ENCODE data around the gene ZNF587.
"Not testable (repeated sequence)": the region's sequence is repeated elsewhere in the genome, so short reads cannot be mapped to it uniquely, and the experiment has no call there.

Gene ZNF587

GRCh38 chr19:57821501-57821900 lies 28.2 kb upstream of the ZNF587 start:
- not testable (repeated sequence) for DNase-seq

GRCh38 chr19:57823155-57823554 lies 26.5 kb upstream of the ZNF587 start:
- DNase-seq: not testable (repeated sequence)

DNA sequence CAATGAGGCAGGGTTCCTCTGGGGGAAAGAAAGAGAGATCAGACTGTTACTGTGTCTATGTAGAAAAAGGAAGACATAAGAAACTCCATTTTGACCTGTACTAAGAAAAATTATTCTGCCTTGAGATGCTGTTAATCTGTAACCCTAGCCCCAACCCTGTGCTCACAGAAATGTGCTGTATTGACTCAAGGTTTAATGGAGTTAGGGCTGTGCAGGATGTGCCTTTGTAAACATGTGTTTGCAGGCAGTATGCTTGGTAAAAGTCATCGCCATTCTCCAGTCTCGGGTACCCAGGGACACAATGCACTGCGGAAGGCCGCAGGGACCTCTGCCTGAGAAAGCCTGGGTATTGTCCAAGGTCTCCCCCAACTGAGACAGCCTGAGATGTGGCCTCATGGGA lies 26.1 kb upstream of the ZNF587 start:
- not testable (repeated sequence) for DNase-seq

DNA sequence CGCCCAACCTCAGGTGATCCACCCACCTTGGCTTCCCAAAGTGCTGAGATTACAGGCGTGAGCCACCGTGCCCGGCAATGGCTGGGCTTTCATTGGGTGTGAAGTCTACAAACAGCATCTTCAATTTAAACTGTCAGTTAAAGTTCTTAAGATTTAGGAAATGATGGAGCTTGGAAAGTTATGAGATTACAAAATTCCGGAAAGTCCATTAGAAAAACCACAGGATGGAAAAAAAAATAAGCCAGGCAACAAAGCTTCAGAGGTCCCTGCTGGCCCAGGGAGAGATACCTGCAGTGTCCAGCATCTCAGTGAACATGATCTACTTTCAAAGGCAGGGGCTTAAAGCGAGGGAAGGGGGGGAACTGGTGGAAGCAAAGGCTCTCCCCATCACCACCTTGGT lies 24.1 kb upstream of the ZNF587 start:
- DNase-seq: no peak

GRCh38 chr19:57829316-57829715 lies 20.3 kb upstream of the ZNF587 start:
- DNase-seq: no peak

GRCh38 chr19:57830071-57830602 lies 19.5 kb upstream of the ZNF587 start, which contains the start of gene ZNF587B:
ZNF587B (plus strand) TSS chr19:57830299; CDS start chr19:57830529, 230 bp downstream.
- DNase-seq: peak in 51 of 56 donors; percentile 6 to 88 (median 50)

GRCh38 chr19:57836991-57837390 lies 12.7 kb upstream of the ZNF587 start:
- DNase-seq: not testable (repeated sequence)

DNA sequence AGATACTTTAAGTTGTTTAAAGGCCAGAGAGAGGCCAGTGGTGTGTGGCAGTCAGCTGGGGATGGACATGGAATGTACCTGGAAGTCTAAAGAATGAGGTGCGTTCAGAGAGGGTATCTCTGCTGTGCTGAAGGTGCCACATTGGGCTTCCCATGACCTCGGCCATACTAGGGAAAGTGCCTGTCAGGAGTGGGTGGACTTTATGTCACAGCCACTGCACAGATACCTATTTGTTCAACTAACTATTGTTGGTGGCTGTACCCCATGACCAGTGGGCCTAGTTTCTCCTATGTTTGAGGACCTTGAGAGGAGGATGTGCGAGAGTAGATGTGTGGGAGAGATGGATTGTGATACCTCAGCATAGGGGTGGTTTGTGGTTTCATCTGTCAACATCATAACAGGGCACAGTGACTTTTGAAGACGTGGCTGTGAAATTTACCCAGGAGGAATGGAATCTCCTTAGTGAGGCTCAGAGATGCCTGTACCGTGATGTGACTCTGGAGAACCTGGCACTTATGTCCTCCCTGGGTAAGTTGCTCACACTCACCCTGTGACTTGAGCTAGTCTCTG lies 11.0 kb upstream of the ZNF587 start:
- DNase-seq: not testable (repeated sequence)

- DNase-seq: no peak
Observed at GRCh38 chr19:57841122-57841763, 8.4 kb upstream of the ZNF587 start.

- DNase-seq: not testable (repeated sequence)
Observed at GRCh38 chr19:57847164-57847563, 2.5 kb upstream of the ZNF587 start.

DNA sequence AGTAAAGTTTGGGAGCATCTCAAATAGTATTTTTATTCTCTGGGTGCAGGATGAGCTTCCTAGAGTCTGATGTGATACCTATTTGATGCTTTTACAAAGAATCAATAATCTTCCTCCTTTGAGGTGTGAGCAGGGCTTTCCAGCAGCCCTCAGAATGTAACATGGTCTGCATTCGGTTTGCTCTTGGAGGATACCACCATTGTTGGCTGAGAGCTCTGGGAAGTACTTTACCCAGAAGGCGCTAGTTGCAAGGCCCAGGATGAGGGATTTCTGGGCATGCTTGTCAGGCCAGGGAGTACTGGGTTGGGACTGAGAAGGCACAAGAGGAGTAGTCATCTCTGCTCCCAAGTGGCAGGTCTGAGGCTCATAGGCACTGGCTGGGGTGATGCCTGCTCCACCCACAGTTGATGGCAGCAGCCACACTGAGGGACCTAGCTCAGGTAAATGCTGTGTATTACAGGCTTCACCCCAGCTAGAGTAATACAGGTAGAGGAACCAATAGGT lies 445 bp upstream of the ZNF587 start:
- not testable (repeated sequence) for DNase-seq

DNA sequence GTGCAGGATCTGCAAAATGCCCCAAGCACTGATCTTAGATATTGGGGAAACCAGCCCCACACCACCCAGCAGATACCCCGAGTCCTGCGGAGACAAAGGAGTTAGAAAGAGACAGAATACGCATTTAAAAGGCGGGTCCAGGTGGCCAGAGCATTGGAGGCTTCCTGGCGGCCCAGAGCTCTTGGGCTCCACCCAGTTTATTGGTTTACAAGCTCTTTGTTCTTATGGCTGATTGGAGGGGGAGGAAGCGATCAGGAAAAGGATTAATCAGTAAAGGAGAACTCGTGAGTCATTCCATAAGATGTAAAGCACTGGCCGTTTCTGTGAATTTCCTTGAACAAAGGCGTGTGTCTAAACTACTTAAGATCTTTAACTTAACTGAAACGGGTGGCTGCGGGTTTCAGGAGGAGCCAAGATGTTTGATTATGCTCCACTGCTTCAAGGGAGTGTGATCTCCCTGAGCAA lies 926 bp downstream of the ZNF587 start:
- DNase-seq: no peak

GRCh38 chr19:57851812-57852603 lies 2.3 kb downstream of the ZNF587 start:
- DNase-seq: not testable (repeated sequence)

GRCh38 chr19:57854117-57854516 lies 4.5 kb downstream of the ZNF587 start:
- not testable (repeated sequence) for DNase-seq

GRCh38 chr19:57862351-57862750 lies 12.7 kb downstream of the ZNF587 start:
- not testable (repeated sequence) for DNase-seq

- no peak for DNase-seq
Observed at GRCh38 chr19:57867868-57868492, 18.3 kb downstream of the ZNF587 start.

DNA sequence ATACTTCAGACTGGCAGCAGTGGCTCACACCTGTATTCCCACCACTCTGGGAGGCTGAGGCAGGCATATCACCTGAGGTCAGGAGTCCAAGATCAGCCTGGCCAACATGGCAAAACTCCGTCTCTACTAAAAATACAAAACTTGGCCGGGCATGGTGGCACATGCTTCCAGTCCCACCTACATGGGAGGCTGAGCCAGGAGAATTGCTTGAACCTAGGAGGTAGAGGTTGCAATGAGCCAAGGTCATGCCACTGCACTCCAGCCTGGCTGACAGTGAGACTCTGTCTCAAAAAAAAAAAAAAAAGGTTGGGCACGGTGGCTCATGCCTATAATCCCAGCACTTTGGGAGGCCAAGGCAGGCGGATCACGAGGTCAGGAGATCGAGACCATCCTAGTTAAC lies 20.0 kb downstream of the ZNF587 start:
- not testable (repeated sequence) for DNase-seq

- no peak for DNase-seq
Observed at GRCh38 chr19:57870225-57870624, 20.6 kb downstream of the ZNF587 start.

DNA sequence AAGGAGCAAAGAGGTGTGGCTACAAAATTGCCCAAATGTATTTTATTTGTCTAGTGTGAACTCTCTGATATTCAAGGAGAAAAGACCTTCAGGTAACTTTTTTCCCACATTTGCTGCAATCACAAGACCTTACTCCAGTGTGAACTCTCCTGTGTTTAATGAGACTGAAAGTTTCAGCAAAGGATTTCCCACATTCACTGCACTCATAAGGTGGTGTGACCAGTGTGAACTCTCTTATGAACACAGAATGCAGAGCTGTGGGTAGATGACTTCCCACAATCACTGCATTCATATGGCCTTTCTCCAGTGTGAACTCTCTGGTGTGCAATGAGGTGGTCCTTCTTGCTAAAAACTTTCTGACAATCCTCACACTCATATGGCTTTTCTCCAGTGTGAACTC lies 22.8 kb downstream of the ZNF587 start:
- DNase-seq: no peak

- DNase-seq: not testable (repeated sequence)
Observed at GRCh38 chr19:57873883-57874799, 24.5 kb downstream of the ZNF587 start.
